NCI-H226 (cell line): ENCODE data around the gene TTN.

ENCODE experiments used
- DNase-seq: peaks from one replicate; pipeline ENCODE4 v3.0.0-alpha.2; 2015

The TTN gene

GRCh38 chr2:178811045-178811444, 3.8 kb upstream of the TTN start:
- no peak for DNase-seq

- DNase-seq, result no peak
Measured at GRCh38 chr2:178810422-178810821, 3.2 kb upstream of the TTN start.

GRCh38 chr2:178806543-178806942, 680 bp downstream of the TTN start:
- no peak for DNase-seq

GRCh38 chr2:178805457-178805856, 1.8 kb downstream of the TTN start:
- DNase-seq, result no peak

- peak; percentile 8 for DNase-seq
Measured at GRCh38 chr2:178804791-178805190, 2.4 kb downstream of the TTN start.

- DNase-seq, result no peak
Measured at GRCh38 chr2:178800510-178800909, 6.7 kb downstream of the TTN start.

GRCh38 chr2:178799305-178799704, 7.9 kb downstream of the TTN start:
- no peak for DNase-seq

- no peak for DNase-seq
Measured at GRCh38 chr2:178796079-178796677, 11.0 kb downstream of the TTN start.

- no peak for DNase-seq
Measured at GRCh38 chr2:178787934-178788333, 19.3 kb downstream of the TTN start.

- DNase-seq, result no peak
Measured at GRCh38 chr2:178787155-178787554, 20.1 kb downstream of the TTN start.

- no peak for DNase-seq
Measured at GRCh38 chr2:178783889-178784288, 23.3 kb downstream of the TTN start.

GRCh38 chr2:178782236-178782635, 25.0 kb downstream of the TTN start:
- no peak for DNase-seq

GRCh38 chr2:178777577-178777976, 29.6 kb downstream of the TTN start:
- DNase-seq, result no peak

- no peak for DNase-seq
Measured at GRCh38 chr2:178776751-178777150, 30.5 kb downstream of the TTN start.

- DNase-seq, result no peak
Measured at GRCh38 chr2:178775975-178776374, 31.2 kb downstream of the TTN start.

GRCh38 chr2:178770518-178770917, 36.7 kb downstream of the TTN start:
- no peak for DNase-seq

GRCh38 chr2:178767094-178768060, 39.8 kb downstream of the TTN start:
- no peak for DNase-seq

- DNase-seq, result no peak
Measured at GRCh38 chr2:178764097-178764496, 43.1 kb downstream of the TTN start.

- no peak for DNase-seq
Measured at GRCh38 chr2:178761759-178762371, 45.4 kb downstream of the TTN start.

GRCh38 chr2:178756843-178757242, 50.4 kb downstream of the TTN start:
- DNase-seq, result no peak

GRCh38 chr2:178756343-178756742, 50.9 kb downstream of the TTN start:
- DNase-seq, result no peak

- DNase-seq, result no peak
Measured at GRCh38 chr2:178747767-178748166, 59.5 kb downstream of the TTN start.

GRCh38 chr2:178734518-178734917, 72.7 kb downstream of the TTN start:
- DNase-seq, result no peak

- DNase-seq, result no peak
Measured at GRCh38 chr2:178733975-178734374, 73.2 kb downstream of the TTN start.
